Mucosa of stomach (tissue), 1 donor: Measurements from ENCODE around the gene OGT.
"Not testable (repeated sequence)": the region's sequence is repeated elsewhere in the genome, so short reads cannot be mapped to it uniquely, and the experiment has no call there.

Source experiments
- H3K27me3 ChIP-seq: one replicate; pipeline ENCODE4 v1.7.0; 2013; ENCODE audit warnings: mild to moderate bottlenecking, low read length; ENCODE audit not compliant: control insufficient read depth, insufficient read depth
- H3K36me3 ChIP-seq: one replicate; pipeline ENCODE4 v1.7.0; 2013; ENCODE audit warnings: low read length; ENCODE audit not compliant: control insufficient read depth, insufficient read depth
- H3K4me1 ChIP-seq: one replicate; pipeline ENCODE4 v1.7.0; 2013; ENCODE audit warnings: mild to moderate bottlenecking, low read length; ENCODE audit not compliant: control insufficient read depth, insufficient read depth
- H3K4me3 ChIP-seq: one replicate; pipeline ENCODE4 v1.7.0; 2013; ENCODE audit warnings: low read length
- H3K9ac ChIP-seq: one replicate; pipeline ENCODE4 v1.7.0; 2013; ENCODE audit warnings: mild to moderate bottlenecking, low read length, moderate library complexity
- H3K9me3 ChIP-seq: one replicate; pipeline ENCODE4 v1.7.0; 2013; ENCODE audit warnings: mild to moderate bottlenecking, low read length, moderate library complexity; ENCODE audit not compliant: control insufficient read depth
- donor health status: Pancreatic carcinoma.

Gene OGT

DNA sequence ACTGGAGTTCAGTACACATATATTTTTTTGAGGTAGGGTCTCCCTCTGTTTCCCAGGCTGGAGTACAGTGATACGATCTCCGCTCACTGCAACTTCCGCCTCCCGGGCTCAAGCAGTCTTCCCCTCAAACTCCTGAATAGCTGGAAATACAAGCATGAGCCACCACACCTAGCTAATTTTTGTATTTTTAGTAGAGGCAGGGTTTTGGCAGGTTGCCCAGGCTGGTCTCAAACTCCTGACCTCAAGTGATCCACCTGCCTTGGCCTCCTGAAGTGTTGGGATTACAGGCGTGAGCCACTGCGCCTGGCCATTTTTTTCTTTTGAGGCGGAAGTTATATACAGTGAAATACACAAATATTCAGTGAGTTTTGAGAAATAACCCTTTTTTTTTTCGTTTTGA lies 38.5 kb downstream of the OGT start:
- not testable (repeated sequence) for H3K4me3 ChIP-seq, H3K27me3 ChIP-seq, H3K4me1 ChIP-seq, H3K36me3 ChIP-seq, H3K9ac ChIP-seq, H3K9me3 ChIP-seq

DNA sequence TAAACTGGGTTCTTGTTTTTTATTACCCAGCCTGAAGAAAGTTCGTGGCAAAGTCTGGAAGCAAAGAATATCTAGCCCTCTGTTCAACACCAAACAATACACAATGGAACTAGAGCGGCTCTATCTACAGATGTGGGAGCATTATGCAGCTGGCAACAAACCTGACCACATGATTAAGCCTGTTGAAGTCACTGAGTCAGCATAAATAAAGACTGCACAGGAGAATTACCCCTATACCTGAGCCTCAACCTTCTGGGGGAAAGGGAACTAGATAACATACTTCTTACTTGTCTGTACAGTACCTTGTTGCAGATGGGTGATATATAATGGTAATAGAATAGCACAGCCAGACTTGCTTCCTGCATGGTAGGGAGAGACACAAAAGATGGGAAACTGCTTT lies 40.7 kb downstream of the OGT start:
- Histone ChIP-seq H3K36me3 (no peaks in the 10 kb centered on the region), H3K9ac (no peak overlapping the region), H3K4me1 (no peaks in the 10 kb centered on the region), H3K4me3 (no peak overlapping the region), H3K9me3 (no peaks in the 10 kb centered on the region), H3K27me3 (no peaks in the 10 kb centered on the region)

DNA sequence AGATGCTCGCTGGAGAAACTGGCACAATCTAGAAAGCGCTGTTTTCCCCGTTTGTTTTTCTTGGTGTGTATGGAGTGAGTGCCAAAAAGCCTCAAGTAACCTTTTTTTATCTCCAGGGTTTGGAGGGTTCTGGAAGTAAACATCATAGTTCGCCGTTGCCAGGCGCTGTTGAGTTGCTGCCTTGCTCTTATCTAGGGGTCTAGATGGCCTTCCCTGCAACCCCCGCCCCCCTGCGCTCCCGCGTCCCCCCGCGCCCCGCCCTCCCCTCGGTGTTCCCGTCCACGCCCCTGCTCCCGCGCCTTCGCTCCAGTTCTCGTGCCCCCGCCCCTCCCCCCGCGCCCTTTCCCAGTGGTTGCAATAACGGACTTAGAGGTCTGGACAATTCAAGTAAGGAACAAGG lies 44.8 kb downstream of the OGT start:
- Histone ChIP-seq H3K9ac (no peak overlapping the region), H3K9me3 (no peaks in the 10 kb centered on the region), H3K4me3 (no peak overlapping the region), H3K36me3 (no peaks in the 10 kb centered on the region), H3K27me3 (no peaks in the 10 kb centered on the region), H3K4me1 (no peaks in the 10 kb centered on the region)

DNA sequence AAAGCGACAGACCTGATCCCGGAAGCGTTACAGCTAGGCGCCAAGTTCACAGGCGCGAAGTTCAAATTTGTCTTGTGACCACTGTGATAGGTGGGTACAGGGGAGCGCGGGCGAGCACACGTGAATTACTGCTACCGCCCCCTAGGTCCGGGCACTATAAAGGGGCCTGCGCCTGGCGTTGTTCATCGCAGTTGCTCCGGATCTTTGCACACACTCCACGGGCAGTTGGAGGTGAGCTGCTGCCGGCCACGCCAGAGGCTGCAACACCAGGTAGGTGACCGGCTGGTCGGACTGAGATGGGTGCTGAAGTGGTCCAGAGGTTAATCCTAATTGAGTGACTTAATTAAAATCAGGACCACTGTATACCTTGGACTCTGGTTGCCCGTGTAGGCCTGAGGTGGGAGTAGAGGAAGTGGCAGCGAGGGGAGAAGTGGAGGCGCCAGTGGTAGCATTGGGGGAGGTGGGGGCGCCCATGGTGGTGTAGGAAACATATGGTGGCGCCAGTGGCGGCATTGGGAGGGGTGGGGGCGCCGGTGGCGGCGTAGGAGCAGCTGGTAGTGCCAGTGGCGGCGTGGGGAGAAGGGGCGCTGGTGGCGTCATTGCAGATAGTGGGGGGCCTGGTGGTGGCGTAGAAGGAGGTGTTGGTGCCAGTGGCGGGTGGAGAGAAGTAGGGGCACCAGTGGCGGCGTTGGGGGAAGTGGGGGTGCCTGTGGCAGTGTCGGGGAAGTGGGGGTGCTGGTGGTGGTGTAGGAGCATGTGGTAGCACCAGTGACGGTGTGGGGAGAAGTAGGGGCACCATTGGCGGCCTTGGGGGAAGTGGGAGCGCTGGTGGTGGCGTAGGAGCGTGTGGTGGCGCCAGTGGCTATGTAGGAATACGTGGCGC lies 45.6 kb downstream of the OGT start, which contains the start of gene GCNA:
Gene GCNA (plus strand): TSS at position 185 of the 883 bp plus-strand sequence. CDS start 2,385 bp downstream, outside the sequence.
- Histone ChIP-seq H3K4me3 (no peak within 1 kb of the TSS), H3K4me1 (no peaks in the 10 kb centered on the region), H3K27me3 (no peaks in the 10 kb centered on the region), H3K36me3 (no peaks in the 10 kb centered on the region), H3K9me3 (no peaks in the 10 kb centered on the region), H3K9ac (no peak within 1 kb of the TSS)

DNA sequence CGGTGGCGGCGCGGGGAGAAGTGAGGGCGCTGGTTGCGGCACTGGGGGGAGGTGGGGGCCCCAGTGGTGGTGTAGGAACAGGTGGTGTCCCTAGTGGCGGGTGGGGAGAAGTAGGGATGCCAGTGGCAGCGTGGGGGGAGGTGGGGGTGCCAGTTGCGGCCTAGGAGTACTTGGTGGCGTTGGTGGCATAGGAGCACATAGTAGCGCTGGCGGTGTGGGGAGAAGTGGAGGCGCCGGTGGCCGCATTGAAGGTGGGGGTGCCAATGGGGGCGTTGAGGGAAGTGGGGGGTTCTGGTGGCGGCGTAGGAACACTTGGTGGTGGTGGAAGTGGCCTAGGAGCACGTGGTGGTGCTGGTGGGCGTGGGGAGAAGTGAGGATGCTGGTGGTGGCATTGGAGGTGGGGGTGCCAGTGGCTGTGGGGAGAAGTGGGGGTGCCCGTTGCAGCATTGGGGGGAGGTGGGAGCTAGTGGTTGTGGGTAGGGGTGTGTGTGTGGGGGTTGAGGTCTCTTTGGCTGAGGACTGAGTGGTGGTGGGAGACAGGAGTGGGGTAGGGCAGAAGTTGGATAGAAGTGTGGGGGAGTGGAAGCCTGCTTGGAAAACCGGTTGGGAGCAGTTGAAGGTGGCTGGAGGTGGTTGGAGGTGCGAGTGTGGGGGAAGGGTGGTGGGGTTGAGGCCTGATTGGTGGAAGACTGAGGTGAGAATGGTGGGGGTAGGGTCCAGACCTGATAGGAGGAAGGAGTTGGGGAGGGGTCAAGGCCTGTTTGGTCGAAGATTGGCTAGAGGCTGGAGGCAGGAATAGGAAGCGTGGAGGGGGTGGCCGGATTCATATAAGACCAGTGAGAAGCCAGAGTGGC lies 46.5 kb downstream of the OGT start:
- Histone ChIP-seq H3K36me3 (no peaks in the 10 kb centered on the region), H3K9ac (no peak overlapping the region), H3K4me1 (no peaks in the 10 kb centered on the region), H3K4me3 (no peak overlapping the region), H3K27me3 (no peaks in the 10 kb centered on the region), H3K9me3 (no peaks in the 10 kb centered on the region)

DNA sequence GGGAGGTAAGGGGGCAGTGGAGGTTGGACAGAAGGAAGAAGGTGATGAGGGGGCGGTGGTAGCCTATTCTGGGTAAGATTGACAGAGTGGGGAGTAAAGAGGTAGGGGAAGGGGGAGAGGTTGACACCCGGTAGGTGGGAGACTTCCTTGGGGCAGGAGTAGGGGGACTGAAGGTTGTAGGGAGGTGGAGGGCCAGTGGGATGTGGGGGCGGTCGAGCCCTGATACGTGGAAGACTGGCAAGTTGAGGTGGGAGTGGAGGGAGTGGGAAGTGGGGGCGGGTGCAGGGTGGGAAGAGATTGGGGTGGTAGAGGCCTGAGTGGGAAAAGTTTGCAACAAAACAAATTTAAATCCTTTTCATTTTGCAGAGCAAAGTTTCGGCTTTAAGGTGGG lies 47.1 kb downstream of the OGT start:
- Histone ChIP-seq H3K27me3 (no peaks in the 10 kb centered on the region), H3K9me3 (no peaks in the 10 kb centered on the region), H3K36me3 (no peaks in the 10 kb centered on the region), H3K4me3 (no peak overlapping the region), H3K9ac (no peak overlapping the region), H3K4me1 (no peaks in the 10 kb centered on the region)

DNA sequence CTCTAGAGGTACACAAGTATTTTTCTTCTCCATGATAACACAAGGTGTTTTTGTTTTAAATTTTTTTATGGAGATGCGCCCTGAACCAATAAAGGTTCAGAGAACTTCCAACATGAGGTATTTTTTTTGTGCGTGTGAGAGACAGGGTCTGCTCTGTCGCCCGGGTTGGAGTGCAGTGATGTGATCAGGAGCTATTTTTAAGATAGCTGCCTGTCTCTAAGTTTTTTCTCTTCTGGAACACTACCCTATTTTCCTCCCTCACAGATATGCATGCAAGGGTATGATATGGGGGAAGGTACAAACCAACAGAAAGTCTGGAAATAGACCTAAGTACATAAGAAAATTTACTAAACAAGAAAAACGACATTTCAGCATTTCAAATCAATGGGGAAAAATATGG lies 48.3 kb downstream of the OGT start:
- H3K4me1 ChIP-seq, result no peaks in the 10 kb centered on the region
- H3K36me3 ChIP-seq, result no peaks in the 10 kb centered on the region
- no peaks in the 10 kb centered on the region for H3K9me3 ChIP-seq
- H3K4me3 ChIP-seq, result no peak overlapping the region
- H3K9ac ChIP-seq, result no peak overlapping the region
- no peaks in the 10 kb centered on the region for H3K27me3 ChIP-seq

DNA sequence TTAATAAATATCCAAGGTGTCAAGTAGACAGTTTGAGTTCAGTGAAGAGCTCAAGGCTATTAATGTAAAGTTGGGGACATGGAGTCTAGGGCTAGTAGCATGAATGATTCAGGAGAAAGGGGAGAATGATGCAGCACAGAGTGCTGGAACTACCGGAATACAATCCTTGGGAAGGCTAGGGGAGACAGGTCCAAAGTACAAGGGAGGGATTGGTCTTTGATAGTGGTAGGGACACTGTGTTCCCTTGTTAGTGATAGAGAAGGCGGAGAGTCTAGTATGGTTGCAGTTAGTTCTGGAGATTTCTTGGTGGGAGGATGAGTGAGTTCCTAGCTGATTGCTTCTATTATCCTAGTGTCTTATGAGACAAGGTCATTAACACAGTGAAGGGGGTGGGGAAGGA lies 54.0 kb downstream of the OGT start:
- Histone ChIP-seq H3K27me3 (no peaks in the 10 kb centered on the region), H3K9ac (no peak overlapping the region), H3K36me3 (no peaks in the 10 kb centered on the region), H3K4me1 (no peaks in the 10 kb centered on the region), H3K9me3 (no peaks in the 10 kb centered on the region), H3K4me3 (no peak overlapping the region)

DNA sequence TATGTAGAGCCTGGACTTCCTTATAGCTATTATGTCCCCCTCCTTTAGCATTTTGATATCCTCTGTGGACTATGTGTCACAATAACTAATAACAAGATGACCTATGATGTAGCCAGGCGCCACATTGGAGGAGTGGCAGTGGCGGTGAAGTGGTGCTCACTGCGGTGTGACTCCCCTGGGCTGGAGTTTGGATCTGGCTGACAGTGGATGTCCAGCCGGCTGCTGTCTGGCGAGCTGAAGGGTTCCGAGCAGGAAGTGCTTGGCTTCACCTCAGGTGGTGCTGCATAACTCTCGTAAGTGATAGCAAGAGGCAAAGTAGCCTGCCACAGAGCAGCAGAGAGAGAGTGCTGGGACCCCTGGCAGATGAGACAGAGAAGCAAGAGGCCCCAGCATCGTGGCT lies 60.3 kb downstream of the OGT start:
- not testable (repeated sequence) for H3K9ac ChIP-seq, H3K4me3 ChIP-seq, H3K4me1 ChIP-seq, H3K27me3 ChIP-seq, H3K36me3 ChIP-seq, H3K9me3 ChIP-seq

DNA sequence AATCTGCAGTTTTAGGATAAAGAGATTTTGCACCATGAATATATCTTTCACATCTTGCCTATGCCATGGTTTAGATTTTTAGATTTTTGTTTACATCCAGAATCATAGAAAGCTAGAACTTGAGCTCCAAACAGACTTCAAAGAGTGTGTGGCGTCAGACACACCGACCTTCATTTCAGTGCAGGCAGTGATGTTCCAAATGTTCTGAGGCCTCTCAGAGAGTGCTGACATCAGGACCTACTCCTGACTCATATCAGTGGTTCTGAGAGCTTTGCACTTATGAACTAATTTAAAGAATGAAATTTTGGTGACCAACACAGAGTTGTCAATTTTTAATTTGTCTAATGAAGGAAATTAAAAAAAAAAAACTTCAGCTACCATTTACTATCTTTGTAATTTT lies 67.1 kb downstream of the OGT start:
- no peak overlapping the region for H3K4me3 ChIP-seq
- no peaks in the 10 kb centered on the region for H3K27me3 ChIP-seq
- no peaks in the 10 kb centered on the region for H3K36me3 ChIP-seq
- H3K9ac ChIP-seq, result no peak overlapping the region
- H3K4me1 ChIP-seq, result no peaks in the 10 kb centered on the region
- H3K9me3 ChIP-seq, result no peaks in the 10 kb centered on the region

DNA sequence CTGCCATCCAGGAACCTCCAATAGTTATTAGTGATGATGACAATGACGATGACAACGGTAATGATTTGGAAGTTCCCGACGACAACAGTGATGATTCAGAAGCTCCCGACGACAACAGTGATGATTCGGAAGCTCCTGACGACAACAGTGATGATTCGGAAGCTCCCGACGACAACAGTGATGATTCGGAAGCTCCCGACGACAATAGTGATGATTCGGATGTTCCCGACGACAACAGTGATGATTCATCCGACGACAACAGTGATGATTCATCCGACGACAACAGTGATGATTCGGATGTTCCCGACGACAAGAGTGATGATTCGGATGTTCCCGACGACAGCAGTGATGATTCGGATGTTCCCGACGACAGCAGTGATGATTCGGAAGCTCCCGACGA lies 70.7 kb downstream of the OGT start:
- no peaks in the 10 kb centered on the region for H3K4me1 ChIP-seq
- no peak overlapping the region for H3K4me3 ChIP-seq
- H3K27me3 ChIP-seq, result no peaks in the 10 kb centered on the region
- no peak overlapping the region for H3K9ac ChIP-seq
- no peaks in the 10 kb centered on the region for H3K9me3 ChIP-seq
- H3K36me3 ChIP-seq, result no peaks in the 10 kb centered on the region

DNA sequence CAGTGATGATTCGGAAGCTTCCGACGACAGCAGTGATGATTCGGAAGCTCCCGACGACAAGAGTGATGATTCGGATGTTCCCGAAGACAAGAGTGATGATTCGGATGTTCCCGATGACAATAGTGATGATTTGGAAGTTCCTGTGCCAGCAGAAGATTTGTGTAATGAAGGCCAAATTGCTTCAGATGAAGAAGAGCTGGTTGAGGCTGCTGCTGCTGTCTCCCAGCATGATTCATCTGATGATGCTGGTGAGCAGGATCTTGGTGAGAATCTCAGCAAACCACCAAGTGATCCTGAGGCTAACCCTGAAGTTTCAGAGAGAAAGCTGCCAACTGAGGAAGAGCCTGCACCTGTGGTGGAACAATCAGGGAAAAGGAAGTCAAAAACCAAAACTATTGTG lies 71.2 kb downstream of the OGT start:
- Histone ChIP-seq H3K9ac (no peak overlapping the region), H3K9me3 (no peaks in the 10 kb centered on the region), H3K4me3 (no peak overlapping the region), H3K27me3 (no peaks in the 10 kb centered on the region), H3K4me1 (no peaks in the 10 kb centered on the region), H3K36me3 (no peaks in the 10 kb centered on the region)
